Omental fat pad (tissue), 4 donors: Measurements from ENCODE around the gene PCNA. TPM values are rescaled to one million over a fixed set of nuclear protein-coding genes. Genes with fewer than 3 reads are reported as not detected.

Experiments
- ATAC-seq: fragments of 150-250 bp; one replicate; pipeline ENCODE4 v1.9.1; 2016; ENCODE audit warnings: mild to moderate bottlenecking, moderate library complexity; ENCODE audit not compliant: low FRiP score
- DNase-seq: peaks from one replicate; pipeline ENCODE4 v3.0.0-alpha.2; 2019; ENCODE audit warnings: low spot score
- total RNA-seq, 4 donors: library from RNA; depleted of rRNA; stranded (reverse); fragments of >200 nt; gene quantifications; one replicate each; pipeline ENCODE4 v1.1.0, GENCODE V29; 2016
- TF ChIP-seq, protein P1 (sequence below), 3 donors: fragments of 450-650 bp; IDR thresholded peaks; one replicate each; pipeline ENCODE4 v1.5.1; 2016 to 2017; ENCODE audit warnings: antibody characterized with exemption in 3 of 3, mild to moderate bottlenecking in 3 of 3, moderate library complexity in 2 of 3

PCNA gene
- total RNA-seq, 4 donors from 2014 or later: 26.4 to 38.6 (median 30.9) TPM

DNA sequence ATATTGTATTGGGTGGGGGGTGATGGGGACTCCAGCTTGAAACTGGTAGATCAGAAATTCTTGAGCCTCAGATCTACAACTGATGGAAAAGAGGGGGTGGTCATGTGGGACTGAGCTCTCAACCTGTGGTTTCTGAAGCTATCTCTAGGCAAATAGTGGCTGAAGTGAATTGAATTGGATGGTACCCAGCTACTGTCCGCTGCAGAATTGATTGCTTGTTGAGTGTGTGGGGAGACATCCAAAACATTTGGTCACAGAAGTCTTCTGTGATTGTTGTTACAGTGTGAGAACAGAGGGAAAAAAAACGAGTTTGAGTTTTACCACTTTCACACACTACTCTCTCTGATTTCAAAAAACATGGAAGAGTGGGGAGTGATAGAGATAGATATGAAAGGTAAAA lies 21.9 kb upstream of the PCNA start:
- TF ChIP-seq, protein P1, sequence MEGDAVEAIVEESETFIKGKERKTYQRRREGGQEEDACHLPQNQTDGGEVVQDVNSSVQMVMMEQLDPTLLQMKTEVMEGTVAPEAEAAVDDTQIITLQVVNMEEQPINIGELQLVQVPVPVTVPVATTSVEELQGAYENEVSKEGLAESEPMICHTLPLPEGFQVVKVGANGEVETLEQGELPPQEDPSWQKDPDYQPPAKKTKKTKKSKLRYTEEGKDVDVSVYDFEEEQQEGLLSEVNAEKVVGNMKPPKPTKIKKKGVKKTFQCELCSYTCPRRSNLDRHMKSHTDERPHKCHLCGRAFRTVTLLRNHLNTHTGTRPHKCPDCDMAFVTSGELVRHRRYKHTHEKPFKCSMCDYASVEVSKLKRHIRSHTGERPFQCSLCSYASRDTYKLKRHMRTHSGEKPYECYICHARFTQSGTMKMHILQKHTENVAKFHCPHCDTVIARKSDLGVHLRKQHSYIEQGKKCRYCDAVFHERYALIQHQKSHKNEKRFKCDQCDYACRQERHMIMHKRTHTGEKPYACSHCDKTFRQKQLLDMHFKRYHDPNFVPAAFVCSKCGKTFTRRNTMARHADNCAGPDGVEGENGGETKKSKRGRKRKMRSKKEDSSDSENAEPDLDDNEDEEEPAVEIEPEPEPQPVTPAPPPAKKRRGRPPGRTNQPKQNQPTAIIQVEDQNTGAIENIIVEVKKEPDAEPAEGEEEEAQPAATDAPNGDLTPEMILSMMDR (IDR thresholded peaks at IDR 0.05): no peak
- DNase-seq (no peak), ATAC-seq (no peak)

DNA sequence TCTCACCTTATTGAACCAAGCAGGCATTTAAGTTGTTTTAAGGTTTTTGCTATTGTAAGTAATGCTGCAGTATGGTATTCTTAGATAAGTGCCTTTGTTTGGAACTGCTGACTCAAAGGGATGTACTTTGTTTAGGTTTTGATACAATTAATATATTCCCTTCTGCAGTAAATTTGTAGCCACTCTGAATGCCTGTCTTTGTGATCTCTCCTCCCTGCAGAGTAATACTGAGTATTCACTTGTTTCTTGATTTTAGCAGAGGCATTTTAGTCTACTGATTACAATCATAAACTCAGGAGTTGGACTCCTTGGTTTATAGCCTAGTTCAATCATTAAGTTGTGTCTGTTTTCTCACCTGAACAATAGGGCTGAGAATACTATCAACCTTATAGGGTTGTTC lies 20.4 kb upstream of the PCNA start:
- TF ChIP-seq, protein P1 (IDR thresholded peaks at IDR 0.05): no peak
- ATAC-seq: no peak
- DNase-seq: no peak

DNA sequence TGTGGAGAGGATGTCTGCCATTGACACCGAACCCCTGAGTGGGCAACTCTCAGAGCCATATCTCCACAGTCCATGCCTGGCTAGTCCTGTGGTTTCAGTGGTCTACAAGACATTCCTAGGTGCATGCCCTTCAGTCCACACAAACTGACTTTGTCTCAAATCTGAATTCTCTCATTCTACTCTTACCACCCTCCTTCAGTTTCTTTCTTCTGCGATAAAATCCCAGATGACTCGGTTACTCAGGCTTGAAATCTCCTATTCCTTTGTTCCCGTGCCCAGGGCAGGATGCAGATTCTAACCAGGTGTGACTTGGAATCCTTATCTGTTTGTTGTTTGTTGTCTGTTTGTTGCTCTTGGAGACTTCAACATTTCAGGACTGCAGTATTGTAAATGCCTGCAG lies 16.3 kb upstream of the PCNA start:
- no peak for ATAC-seq
- TF ChIP-seq, protein P1 (IDR thresholded peaks at IDR 0.05): no peak
- no peak for DNase-seq

DNA sequence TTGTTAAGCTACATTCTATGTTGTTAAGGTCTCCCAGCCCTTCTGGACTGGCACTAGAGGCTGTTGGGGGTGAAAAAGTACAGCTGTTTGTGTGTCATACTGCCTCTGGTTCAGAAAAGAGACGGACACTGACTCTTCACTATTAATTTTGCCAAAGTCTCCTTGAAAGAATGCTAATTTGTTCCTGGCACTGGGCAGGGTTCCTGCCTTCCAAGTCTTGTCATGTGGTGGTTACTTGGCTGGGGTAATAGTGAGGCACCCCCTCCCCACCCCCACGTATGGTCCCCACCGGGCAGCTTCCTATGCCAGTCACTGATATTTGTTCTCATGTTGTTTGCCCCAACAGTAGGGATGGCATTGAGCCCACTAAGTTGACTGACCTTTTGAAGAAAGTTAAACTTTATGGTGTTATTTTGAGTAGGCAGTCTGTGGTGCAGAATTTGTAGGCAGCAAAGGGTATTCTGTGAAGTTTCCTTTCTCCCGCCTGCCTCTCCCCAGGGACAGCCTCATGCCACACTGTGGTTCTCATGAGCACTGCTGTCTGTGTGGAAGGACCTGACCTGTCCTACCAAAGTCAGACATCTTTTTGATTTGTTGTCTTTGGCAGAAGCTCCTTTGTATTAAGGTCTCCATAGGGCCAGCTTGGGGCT lies 15.7 kb upstream of the PCNA start:
- DNase-seq (no peak), ATAC-seq (no peak)

DNA sequence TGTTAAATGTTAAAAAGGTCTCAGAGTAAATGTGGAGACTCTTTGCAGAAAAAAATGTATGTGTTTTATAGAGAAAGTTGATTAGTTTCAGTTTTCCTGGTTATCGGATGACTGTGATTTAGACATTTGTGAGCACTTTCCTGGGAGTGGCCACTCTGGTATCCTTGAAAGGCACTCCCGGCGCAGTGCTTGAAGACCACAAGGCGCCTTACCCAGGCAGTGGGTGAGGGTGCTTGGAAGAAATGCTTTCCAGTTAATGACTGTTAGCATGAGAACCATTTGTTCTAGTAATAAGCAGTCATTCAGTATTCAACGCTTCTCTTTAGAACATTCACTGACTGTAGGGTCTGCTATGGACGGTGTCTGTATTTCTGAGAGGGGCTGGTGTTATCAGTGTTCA lies 14.2 kb upstream of the PCNA start:
- TF ChIP-seq, protein P1 (IDR thresholded peaks at IDR 0.05): no peak
- ATAC-seq: no peak
- DNase-seq: no peak

More for the DNA sequence above, 15.7 kb upstream of the PCNA start:
- TF ChIP-seq, protein P1 (IDR thresholded peaks at IDR 0.05): no peak

DNA sequence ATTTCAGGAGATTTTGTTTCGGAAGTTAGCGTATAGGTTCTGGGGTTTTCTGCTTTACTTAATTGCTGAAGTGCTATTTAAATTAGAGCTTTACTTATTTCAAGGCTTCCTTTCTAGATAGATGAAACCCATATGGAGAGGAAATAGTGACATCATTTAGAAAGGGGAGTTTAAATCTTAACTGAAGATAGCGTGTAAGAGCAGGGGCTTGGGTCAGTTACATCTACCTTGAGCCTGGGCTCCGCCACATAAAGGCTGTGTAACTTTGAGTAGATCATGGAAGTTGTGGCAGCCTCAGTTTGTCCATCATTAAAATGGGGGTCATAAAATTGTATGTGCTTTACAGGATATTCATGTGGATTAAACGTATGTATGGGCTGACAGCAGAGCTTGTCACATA lies 11.7 kb upstream of the PCNA start:
- no peak for DNase-seq
- no peak for ATAC-seq
- TF ChIP-seq, protein P1 (IDR thresholded peaks at IDR 0.05): no peak

DNA sequence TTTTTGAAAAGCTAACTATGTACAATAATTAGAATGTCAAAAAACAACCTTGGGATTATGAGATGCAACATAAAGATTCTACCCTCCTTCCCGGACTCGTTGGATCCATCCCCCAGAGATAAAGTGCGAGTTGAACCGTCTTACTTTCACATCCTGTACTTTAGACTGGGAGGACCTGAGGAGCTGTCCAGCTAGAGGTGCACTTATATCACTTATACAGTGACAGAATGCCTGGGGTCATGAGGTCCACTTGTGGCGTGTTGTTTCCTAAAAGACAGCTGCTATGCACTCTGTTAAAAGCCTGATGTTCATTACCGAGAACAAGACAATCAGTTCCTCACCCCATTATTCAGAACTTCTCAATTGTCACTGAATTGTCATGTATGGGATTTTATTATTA lies 9.1 kb upstream of the PCNA start:
- TF ChIP-seq, protein P1 (IDR thresholded peaks at IDR 0.05): no peak
- DNase-seq: no peak
- ATAC-seq: no peak
